Omental fat pad (tissue), 4 donors: ENCODE measurements around the gene ARL6IP4. TPM values are rescaled to one million over a fixed set of nuclear protein-coding genes. Genes with fewer than 3 reads are reported as not detected.

Source experiments
- ATAC-seq: fragments of 150-250 bp; one replicate; pipeline ENCODE4 v1.9.1; 2016; ENCODE audit warnings: mild to moderate bottlenecking, moderate library complexity; ENCODE audit not compliant: low FRiP score
- DNase-seq: peaks from one replicate; pipeline ENCODE4 v3.0.0-alpha.2; 2019; ENCODE audit warnings: low spot score
- total RNA-seq, 4 donors: library from RNA; depleted of rRNA; stranded (reverse); fragments of >200 nt; gene quantifications; one replicate each; pipeline ENCODE4 v1.1.0, GENCODE V29; 2016
- TF ChIP-seq, protein P1 (sequence below), 3 donors: fragments of 450-650 bp; IDR thresholded peaks; one replicate each; pipeline ENCODE4 v1.5.1; 2016 to 2017; ENCODE audit warnings: antibody characterized with exemption in 3 of 3, mild to moderate bottlenecking in 3 of 3, moderate library complexity in 2 of 3

Gene ARL6IP4
- total RNA-seq, 4 donors from 2014 or later, result 146 to 241 (median 189) TPM

- TF ChIP-seq, protein P1, sequence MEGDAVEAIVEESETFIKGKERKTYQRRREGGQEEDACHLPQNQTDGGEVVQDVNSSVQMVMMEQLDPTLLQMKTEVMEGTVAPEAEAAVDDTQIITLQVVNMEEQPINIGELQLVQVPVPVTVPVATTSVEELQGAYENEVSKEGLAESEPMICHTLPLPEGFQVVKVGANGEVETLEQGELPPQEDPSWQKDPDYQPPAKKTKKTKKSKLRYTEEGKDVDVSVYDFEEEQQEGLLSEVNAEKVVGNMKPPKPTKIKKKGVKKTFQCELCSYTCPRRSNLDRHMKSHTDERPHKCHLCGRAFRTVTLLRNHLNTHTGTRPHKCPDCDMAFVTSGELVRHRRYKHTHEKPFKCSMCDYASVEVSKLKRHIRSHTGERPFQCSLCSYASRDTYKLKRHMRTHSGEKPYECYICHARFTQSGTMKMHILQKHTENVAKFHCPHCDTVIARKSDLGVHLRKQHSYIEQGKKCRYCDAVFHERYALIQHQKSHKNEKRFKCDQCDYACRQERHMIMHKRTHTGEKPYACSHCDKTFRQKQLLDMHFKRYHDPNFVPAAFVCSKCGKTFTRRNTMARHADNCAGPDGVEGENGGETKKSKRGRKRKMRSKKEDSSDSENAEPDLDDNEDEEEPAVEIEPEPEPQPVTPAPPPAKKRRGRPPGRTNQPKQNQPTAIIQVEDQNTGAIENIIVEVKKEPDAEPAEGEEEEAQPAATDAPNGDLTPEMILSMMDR (IDR thresholded peaks at IDR 0.05), result no peak
- ATAC-seq (peak; percentile 87), DNase-seq (peak; percentile 56)
Observed at GRCh38 chr12:122974892-122975789, 5.3 kb upstream of the ARL6IP4 start, which contains the start of gene OGFOD2. OGFOD2 (plus strand) TSS chr12:122975244; CDS start chr12:122975252, 8 bp downstream.

DNA sequence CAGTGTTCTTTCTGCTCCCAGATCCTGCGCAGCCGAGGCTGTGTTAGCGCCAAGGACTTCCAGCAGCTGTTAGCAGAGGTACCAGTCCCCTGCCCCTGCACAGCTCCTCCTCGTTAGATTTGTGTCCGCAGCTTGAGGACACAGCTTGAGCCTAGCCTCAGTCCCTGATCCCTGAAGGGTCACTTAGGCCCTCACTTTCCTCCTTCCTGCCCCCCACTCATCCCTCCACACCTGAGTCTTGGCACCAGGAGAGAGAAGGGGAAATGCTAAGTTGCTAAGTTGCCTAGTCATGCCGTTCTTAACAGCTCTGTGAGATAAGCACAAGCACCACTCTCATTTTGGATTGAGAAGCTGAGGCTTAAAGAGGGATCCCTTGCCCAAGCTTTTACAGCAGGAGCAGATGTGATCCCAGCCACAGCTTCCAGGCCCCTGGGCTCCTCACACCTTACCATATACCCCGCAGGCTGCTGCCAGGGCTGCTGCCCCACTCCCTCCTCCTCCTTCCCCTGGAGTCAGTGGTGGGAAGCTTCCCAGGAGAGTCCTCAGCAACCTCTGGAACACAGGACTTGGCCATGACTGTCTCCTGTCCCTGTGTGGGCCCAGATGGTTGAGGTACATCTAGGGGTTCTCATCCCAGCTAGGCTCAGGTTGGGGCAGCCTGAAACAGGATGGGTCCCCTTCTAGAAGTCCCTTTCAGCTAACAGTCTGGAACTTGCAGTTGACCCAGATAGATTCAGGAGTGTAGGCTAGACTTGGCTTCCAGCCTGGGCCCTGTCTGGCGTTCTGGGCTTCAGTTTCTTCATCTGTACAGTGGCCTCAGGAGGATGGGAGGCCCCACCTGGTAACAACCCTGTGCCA is 4.5 kb upstream of the ARL6IP4 start:
- DNase-seq, result no peak
- TF ChIP-seq, protein P1 (IDR thresholded peaks at IDR 0.05), result no peak
- ATAC-seq, result no peak

- no peak for DNase-seq
- TF ChIP-seq, protein P1 (IDR thresholded peaks at IDR 0.05), result no peak
- no peak for ATAC-seq
Observed at GRCh38 chr12:122976648-122976975, 3.9 kb upstream of the ARL6IP4 start.

GRCh38 chr12:122977153-122977552 is 3.3 kb upstream of the ARL6IP4 start:
- no peak for ATAC-seq
- TF ChIP-seq, protein P1 (IDR thresholded peaks at IDR 0.05), result no peak
- DNase-seq, result no peak

- ATAC-seq (no peak), DNase-seq (no peak)
- TF ChIP-seq, protein P1 (IDR thresholded peaks at IDR 0.05), result no peak
Observed at GRCh38 chr12:122977655-122978392, 2.7 kb upstream of the ARL6IP4 start.

- ATAC-seq (no peak), DNase-seq (no peak)
- TF ChIP-seq, protein P1 (IDR thresholded peaks at IDR 0.05), result no peak
Observed at GRCh38 chr12:122978507-122978955, 1.9 kb upstream of the ARL6IP4 start.
